Measurements from ENCODE around the gene MRPL17.

- no peak for TF ChIP-seq CTCF (IDR thresholded peaks at IDR 0.05)
- TF ChIP-seq POLR2A (IDR thresholded peaks at IDR 0.05) = no peak
Measured at GRCh38 chr11:6650104-6650503, 33.0 kb downstream of the MRPL17 start.

All from esophagus squamous epithelium (tissue), 4 donors.